NOMO-1 (cell line): ENCODE results near the gene GASK1B.

ENCODE experiments used
- DNase-seq, 2 experiments: peaks; one replicate each; lab custom pipeline; 2025; ENCODE audit not compliant: unreplicated experiment in 2 of 2; lab: John Stamatoyannopoulos, UW

The GASK1B gene

GRCh38 chr4:158172261-158173258 lies at the start of gene GASK1B:
TSS of gene GASK1B (minus strand) at chr4:158173025. CDS start at chr4:158171375, 1,650 bp downstream.
- peak; percentile 26 to 71 for DNase-seq

GRCh38 chr4:158219623-158220022 lies 46.8 kb upstream of the GASK1B start:
- DNase-seq = no peak

GRCh38 chr4:158217763-158218162 lies 44.9 kb upstream of the GASK1B start:
- no peak for DNase-seq

- DNase-seq = no peak
Observed at GRCh38 chr4:158214856-158215255, 42.0 kb upstream of the GASK1B start.

GRCh38 chr4:158213466-158213865 lies 40.6 kb upstream of the GASK1B start:
- no peak for DNase-seq

GRCh38 chr4:158211222-158211621 lies 38.4 kb upstream of the GASK1B start:
- peak in 1 of 2 experiments; percentile 14 for DNase-seq

DNA sequence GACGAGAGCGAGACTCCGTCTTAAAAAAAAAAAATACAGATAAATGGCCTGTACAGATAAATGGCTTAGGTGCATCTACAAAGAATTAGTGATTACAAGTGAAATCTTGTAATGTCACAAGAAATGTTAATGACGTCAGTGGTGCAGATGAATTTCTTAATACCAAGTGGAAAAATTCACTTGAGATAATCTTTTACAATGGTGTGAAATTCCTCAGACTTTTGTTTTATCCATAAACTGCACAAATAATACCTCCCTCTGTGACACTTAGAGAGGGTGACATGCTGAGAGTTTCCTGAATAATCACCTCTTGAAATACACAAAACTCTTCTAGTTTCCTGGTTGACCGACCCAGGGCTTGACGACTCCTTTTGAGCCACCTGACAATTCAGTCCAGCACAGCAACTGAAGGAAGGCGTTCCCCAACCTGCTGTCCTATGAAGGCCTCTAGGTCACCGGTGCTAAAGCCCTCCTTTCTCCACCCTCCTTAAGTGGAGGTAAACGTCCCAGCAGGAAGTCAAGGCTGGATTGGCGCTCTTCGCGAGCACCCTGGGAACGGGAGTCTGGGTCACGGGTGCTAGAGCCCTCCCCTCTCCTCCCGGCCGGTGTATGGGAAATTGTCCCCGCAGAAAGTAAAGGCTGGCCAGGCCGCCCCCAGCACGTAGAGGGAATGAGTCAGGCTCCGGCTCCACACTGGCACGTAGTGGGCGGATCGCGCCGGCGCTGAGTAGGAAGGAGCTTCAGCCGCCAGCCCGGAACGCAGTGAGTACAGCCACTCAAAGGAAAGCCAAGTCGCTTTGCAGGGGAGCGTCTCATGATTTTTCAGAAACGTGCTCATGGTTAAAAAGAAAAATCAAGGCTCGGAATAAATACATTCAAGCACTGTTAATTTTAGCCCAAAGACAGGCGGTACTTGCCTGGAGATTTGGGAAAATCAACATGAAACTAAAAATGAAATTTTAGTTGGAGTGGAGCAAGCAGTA lies 37.3 kb upstream of the GASK1B start, which contains the start of gene TMEM144:
Gene TMEM144, plus strand, starts transcription at position 662 of the 983 bp plus-strand sequence. CDS start 2,182 bp downstream, outside the sequence.
- DNase-seq = peak; percentile 83 to 85

DNA sequence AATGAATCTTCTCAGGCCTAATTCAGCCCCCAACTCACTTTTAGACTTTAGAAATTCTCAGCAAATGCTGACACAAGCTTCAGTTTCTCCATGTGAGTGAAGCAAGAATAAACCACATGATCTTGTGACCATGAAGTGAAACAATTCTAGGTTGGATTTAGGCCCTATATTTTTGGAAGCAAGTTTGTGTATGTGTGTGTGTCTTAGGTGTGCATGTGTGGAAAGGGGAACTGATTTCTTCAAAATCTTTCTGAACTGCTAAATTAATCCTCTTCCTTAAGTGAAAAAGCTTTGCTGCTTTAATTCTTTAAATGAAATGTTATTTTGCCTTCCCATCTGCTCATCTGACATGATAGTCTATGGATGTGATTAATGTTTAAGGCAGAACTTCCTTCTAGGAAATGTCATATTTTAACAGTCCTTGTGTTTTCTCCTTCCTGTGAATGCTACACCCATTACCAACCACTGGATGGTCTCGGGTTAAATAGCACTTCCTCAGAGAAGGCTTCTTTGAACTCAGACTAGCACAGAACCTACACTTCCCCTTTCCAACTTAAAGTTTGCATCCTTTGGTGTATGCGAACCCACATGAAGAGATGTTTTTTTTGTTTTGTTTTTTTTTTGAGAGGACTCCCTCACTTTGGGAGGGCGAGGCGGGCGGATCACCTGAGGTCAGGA lies 36.3 kb upstream of the GASK1B start:
- DNase-seq = peak; percentile 67 to 91

DNA sequence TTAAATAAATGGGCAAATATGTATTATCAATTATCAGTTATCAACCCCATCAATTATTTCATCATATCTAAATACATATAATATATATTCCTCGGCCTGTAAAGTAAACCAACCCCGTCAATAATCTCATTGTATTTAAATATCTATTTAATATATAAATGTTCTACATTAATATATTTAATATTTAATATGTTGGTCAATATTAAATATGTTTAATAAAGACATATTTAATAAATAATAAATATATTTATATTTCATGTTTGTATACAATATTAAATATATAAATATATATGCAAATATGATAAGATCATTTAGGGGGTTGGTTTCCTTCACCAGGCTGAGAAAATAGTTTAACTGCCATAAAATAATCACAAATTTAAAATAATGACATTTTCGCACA lies 31.1 kb upstream of the GASK1B start:
- no peak for DNase-seq

- DNase-seq = peak in 1 of 2 experiments; percentile 66
Observed at GRCh38 chr4:158203436-158203835, 30.6 kb upstream of the GASK1B start.

- DNase-seq = peak in 1 of 2 experiments; percentile 45
Observed at GRCh38 chr4:158202481-158202880, 29.7 kb upstream of the GASK1B start.

DNA sequence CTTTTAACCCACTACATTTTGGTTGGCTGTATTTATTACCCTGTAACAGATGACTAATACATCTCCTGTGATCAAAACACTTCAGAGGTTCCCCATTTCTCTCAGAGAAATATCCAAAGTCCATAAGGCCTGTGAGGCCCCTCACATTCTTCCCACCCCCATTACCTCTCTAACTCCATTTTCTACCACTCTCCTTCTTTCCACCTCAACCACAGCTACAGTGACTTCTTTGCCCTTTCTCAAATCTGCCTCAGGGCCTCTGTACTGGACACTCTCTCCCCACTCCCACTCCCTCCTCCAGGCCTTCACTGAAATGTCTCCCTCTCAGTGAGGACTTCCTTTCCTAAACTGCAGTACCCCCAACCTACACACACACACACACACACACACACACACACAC lies 29.1 kb upstream of the GASK1B start:
- peak in 1 of 2 experiments; percentile 62 for DNase-seq

- DNase-seq = no peak
Observed at GRCh38 chr4:158201322-158201721, 28.5 kb upstream of the GASK1B start.

- DNase-seq = no peak
Observed at GRCh38 chr4:158200214-158200613, 27.4 kb upstream of the GASK1B start.

GRCh38 chr4:158197194-158197776 lies 24.5 kb upstream of the GASK1B start:
- DNase-seq = no peak

DNA sequence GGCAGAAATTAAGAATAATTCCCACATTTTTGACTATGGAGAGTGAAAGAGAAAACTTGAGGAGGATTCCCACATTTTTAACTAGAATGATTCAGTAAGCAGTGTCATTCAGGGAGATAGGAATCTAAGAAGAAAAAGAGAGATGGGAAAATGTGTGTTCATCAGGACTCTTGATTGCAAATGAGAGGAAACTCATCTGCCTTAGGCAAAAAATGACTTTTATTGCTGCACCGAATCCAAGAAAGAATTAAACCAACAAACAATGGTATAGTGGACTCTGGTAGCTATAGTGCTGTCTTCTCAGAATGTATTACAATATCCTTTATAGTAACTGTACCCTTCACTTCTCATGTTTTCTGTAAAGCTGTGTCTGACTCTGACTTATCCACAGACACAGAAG lies 22.5 kb upstream of the GASK1B start:
- no peak for DNase-seq

DNA sequence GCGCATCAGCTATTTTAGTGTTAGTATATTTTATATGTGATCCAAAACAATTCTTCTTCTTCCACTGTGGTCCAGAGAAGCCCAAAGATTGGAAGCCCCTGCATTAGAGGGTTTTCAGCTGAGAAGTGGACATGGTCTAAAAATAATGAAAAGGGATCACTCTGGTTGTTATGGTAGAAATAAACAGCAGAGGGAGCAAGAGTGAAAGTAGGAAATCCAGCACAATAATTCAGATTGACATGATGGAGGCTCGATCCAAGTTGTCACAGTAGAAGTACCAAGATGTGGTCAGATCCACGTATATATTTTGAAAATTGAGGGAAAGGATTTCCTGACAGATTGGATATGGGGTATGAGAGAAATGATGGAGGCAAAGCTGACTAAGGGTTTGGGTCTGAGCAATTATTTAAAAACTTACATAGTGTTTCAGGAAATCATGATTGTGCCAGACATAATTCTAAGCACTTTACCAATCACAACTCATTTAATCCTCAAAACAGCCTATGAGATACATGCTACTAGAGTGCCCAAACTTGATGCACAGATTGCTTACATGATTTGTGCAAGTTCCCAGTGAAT lies 20.4 kb upstream of the GASK1B start:
- peak in 1 of 2 experiments; percentile 55 for DNase-seq

DNA sequence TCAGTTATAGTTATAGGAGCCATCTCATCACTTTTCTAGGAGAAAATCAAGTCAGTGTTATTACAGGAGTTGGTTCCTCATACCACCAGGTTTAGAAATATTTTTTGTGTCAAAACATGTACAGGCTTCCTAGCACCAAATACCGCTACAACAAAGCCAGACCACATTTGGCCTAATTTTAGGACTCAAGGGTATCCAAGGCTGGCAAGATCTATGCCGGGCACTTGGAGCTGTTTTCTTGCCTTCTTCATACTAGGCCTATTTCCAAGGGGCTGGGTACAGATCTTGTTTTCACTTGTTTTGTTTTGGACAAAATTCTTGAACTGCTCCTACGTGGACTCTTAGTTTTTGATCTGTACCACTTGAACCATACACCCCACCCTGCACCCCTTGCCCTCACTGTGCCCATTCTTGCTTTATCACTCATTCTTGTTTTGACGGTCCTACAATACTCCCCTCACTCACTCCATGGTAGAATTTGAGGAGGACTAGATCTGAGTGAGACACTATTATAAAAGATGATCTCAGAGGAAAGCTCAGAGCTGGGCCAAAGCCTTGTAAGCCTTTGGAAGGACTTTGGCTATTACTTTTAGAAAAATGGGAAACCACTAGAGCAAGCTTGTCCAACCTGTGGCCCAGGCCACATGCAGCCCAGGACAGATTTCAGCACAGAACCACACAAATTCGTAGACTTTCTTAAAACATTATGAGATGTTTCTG lies 19.8 kb upstream of the GASK1B start:
- DNase-seq = no peak

- DNase-seq = no peak
Observed at GRCh38 chr4:158190718-158191117, 17.9 kb upstream of the GASK1B start.
